Measurements from ENCODE around the gene TCF4.

- TF ChIP-seq, protein P1, sequence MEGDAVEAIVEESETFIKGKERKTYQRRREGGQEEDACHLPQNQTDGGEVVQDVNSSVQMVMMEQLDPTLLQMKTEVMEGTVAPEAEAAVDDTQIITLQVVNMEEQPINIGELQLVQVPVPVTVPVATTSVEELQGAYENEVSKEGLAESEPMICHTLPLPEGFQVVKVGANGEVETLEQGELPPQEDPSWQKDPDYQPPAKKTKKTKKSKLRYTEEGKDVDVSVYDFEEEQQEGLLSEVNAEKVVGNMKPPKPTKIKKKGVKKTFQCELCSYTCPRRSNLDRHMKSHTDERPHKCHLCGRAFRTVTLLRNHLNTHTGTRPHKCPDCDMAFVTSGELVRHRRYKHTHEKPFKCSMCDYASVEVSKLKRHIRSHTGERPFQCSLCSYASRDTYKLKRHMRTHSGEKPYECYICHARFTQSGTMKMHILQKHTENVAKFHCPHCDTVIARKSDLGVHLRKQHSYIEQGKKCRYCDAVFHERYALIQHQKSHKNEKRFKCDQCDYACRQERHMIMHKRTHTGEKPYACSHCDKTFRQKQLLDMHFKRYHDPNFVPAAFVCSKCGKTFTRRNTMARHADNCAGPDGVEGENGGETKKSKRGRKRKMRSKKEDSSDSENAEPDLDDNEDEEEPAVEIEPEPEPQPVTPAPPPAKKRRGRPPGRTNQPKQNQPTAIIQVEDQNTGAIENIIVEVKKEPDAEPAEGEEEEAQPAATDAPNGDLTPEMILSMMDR (optimal IDR thresholded peaks at IDR 0.05 in 1 of 3, IDR thresholded peaks at IDR 0.05 in 1 of 3, conservative IDR thresholded peaks at IDR 0.05 in 1 of 3; ENCODE audit: extremely low read depth in 1 of 3, insufficient read depth in 2 of 3, low read length in 3 of 3): no peak
- TF ChIP-seq EZH2 (IDR thresholded peaks at IDR 0.05; ENCODE audit: low read length): no peak
Measured at GRCh38 chr18:55570966-55571365, 17.0 kb downstream of the TCF4 start.

Measured in keratinocyte (primary cell).